Epithelial cell of proximal tubule (primary cell): ENCODE results near the gene UBR4. TPM values are rescaled to one million over a fixed set of nuclear protein-coding genes. Genes with fewer than 3 reads are reported as not detected.

Experiments
- DNase-seq: peaks from one replicate; pipeline ENCODE4 v3.0.0-alpha.2; 2011; ENCODE audit warnings: low read depth
- H3K4me3 ChIP-seq: 2 replicates; pipeline ENCODE4 v1.5.1; 2011; ENCODE audit warnings: low read depth, mild to moderate bottlenecking, low read length
- CTCF ChIP-seq: conservative IDR thresholded peaks from 2 replicates; pipeline ENCODE4 v1.5.1; 2012; ENCODE audit warnings: low read depth, mild to moderate bottlenecking, low read length
- total RNA-seq: library from RNA; depleted of rRNA; stranded (reverse); fragments of >200 nt; gene quantifications from 2 replicates; pipeline ENCODE4 v1.2.3, GENCODE V29; 2015

UBR4 gene
- total RNA-seq, 1 donor from 2014 or later = 78.3 TPM

- H3K4me3 ChIP-seq = no peak overlapping the region
- DNase-seq = no peak
- peak; percentile 74 for TF ChIP-seq CTCF
These were observed 96.4 kb downstream of the UBR4 start for GRCh38 chr1:19113697-19114092.

GRCh38 chr1:19112891-19113696 lies 97.0 kb downstream of the UBR4 start:
- no peak for DNase-seq
- H3K4me3 ChIP-seq = no peak overlapping the region
- no peak for TF ChIP-seq CTCF

GRCh38 chr1:19110257-19110927 lies 99.7 kb downstream of the UBR4 start:
- DNase-seq = peak; percentile 78

GRCh38 chr1:19109545-19109944 lies 100.5 kb downstream of the UBR4 start:
- no peak for DNase-seq
- no peak overlapping the region for H3K4me3 ChIP-seq
- no peak for TF ChIP-seq CTCF

More at GRCh38 chr1:19110257-19110927, 99.7 kb downstream of the UBR4 start:
- no peak for TF ChIP-seq CTCF
- H3K4me3 ChIP-seq = no peak overlapping the region

- no peak for TF ChIP-seq CTCF
- no peak for DNase-seq
- no peak overlapping the region for H3K4me3 ChIP-seq
These were observed 108.8 kb downstream of the UBR4 start for GRCh38 chr1:19101244-19101643.

- no peak for DNase-seq
- TF ChIP-seq CTCF = no peak
- H3K4me3 ChIP-seq = no peak overlapping the region
These were observed 110.0 kb downstream of the UBR4 start for GRCh38 chr1:19100028-19100427.
